Activated CD8-positive, alpha-beta memory T cell treated with anti-CD3 and anti-CD28 coated beads, Interleukin-2, amount 10 ng/mL, durations not matched to agents 7 days and 5 days (primary cell): ENCODE data around the gene GCLM. TPM values are rescaled to one million over a fixed set of nuclear protein-coding genes. Genes with fewer than 3 reads are reported as not detected.

Experiments
- ATAC-seq: fragments of 150-1000 bp; cut with Tn5 transposase; one replicate; pipeline ENCODE4 v1.10.0; 2021; ENCODE audit warnings: moderate library complexity
- CTCF ChIA-PET: fragments of 350-600 bp; sonication (Branson Sonifier 250); formaldehyde crosslinking; loops from one replicate; lab custom pipeline; 2021; ENCODE audit warnings: antibody characterized with exemption; lab: Charles Lee
- DNase-seq: peaks from one replicate; pipeline ENCODE4 v3.0.0-alpha.2; 2020
- H3K27ac Mint-ChIP-seq: one replicate; pipeline ENCODE4 v1.8.0; 2021; ENCODE audit warnings: mild to moderate bottlenecking, mixed read lengths
- H3K27me3 Mint-ChIP-seq: one replicate; pipeline ENCODE4 v1.8.0; 2021; ENCODE audit warnings: mixed read lengths
- H3K36me3 Mint-ChIP-seq: one replicate; pipeline ENCODE4 v1.8.0; 2021; ENCODE audit warnings: mild to moderate bottlenecking, mixed read lengths
- H3K4me1 Mint-ChIP-seq: one replicate; pipeline ENCODE4 v1.8.0; 2021; ENCODE audit warnings: mixed read lengths
- H3K4me3 Mint-ChIP-seq: one replicate; pipeline ENCODE4 v1.8.0; 2021; ENCODE audit warnings: mild to moderate bottlenecking, moderate library complexity, mixed read lengths
- H3K9me3 Mint-ChIP-seq: one replicate; pipeline ENCODE4 v1.8.0; 2022; ENCODE audit warnings: low read depth, mixed read lengths
- microRNA-seq: library from miRNA; unstranded; fragments of <30 nt; microRNA quantifications from one replicate; pipeline ENCODE4 v1.2.0, GENCODE V29; 2022
- total RNA-seq, 2 experiments: library from RNA; stranded (reverse); gene quantifications; one replicate each; pipeline ENCODE4 v1.2.3, GENCODE V29; 2021

The GCLM gene
- total RNA-seq, 2 experiments from 2014 or later, result 24.3 to 25.7 TPM

DNA sequence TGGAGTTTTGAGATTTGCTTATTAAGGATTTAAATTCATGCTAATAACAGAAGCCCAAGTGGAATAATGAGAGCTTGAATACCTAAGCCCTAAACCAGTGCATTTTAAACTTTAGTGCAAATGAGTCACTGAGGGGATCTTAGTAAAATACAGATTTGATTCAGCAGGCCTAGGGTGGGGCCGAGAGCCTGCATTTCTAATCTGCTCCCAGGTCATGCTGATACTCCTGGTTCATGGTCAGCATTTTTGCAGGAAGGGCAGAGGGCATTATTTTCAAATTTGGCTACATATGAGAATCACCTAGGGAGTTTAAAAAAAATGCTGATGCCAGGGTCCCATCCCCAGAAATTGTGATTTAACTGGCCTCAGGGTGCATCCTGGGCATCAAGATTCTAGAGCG lies 69.5 kb downstream of the GCLM start:
- DNase-seq, result no peak
- Mint-ChIP-seq H3K4me3 (no peak overlapping the region), H3K27me3 (no peaks in the 10 kb centered on the region), H3K9me3 (peaks cover 2% of the 10 kb centered on the region), H3K27ac (no peak overlapping the region), H3K36me3 (peaks cover 2% of the 10 kb centered on the region), H3K4me1 (peaks cover 8% of the 10 kb centered on the region)
- ATAC-seq, result no peak
- CTCF ChIA-PET, result interaction anchor here (8.3 kb wide), 1 partner anchor 208 kb away, joined by 143 read pairs; no protein-coding TSS in a partner anchor

DNA sequence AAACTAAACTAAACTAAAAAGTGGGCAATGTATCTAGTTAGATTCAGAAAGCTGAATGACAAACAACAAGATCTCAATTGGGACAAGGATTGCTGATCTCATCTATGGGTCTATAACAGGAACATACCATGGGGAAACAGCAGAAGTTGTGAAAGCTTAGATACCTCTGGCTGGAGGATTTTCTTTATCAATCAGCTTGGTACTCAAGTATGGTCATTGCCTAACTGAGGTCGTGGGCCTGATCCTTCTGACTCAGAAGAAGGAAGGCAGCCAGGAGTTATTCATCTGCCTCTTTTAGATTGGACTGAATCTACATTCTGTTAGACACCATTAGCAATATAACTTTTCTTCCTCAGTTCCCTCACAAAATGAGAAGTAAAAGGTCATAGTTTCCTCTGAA lies 69.9 kb downstream of the GCLM start:
- H3K9me3 Mint-ChIP-seq, result peaks cover 5% of the 10 kb centered on the region
- no peak for ATAC-seq
- no peak overlapping the region for H3K4me3 Mint-ChIP-seq
- no peaks in the 10 kb centered on the region for H3K27me3 Mint-ChIP-seq
- DNase-seq, result peak; percentile 25
- no peak overlapping the region for H3K27ac Mint-ChIP-seq
- peaks cover 6% of the 10 kb centered on the region for H3K4me1 Mint-ChIP-seq
- H3K36me3 Mint-ChIP-seq, result peaks cover 4% of the 10 kb centered on the region
- CTCF ChIA-PET, result interaction anchor here (8.3 kb wide), 1 partner anchor 207 kb away, joined by 143 read pairs; no protein-coding TSS in a partner anchor

GRCh38 chr1:93837961-93838360 lies 71.3 kb downstream of the GCLM start:
- H3K27me3 Mint-ChIP-seq, result no peaks in the 10 kb centered on the region
- peaks cover 6% of the 10 kb centered on the region for H3K36me3 Mint-ChIP-seq
- H3K4me1 Mint-ChIP-seq, result peaks cover 4% of the 10 kb centered on the region
- CTCF ChIA-PET, result no interaction called here
- DNase-seq, result peak; percentile 2
- no peak overlapping the region for H3K4me3 Mint-ChIP-seq
- H3K9me3 Mint-ChIP-seq, result peaks cover 8% of the 10 kb centered on the region
- no peak overlapping the region for H3K27ac Mint-ChIP-seq
- ATAC-seq, result no peak

Small RNAs within 50 kb of the gene (microRNA-seq; reads per million reads assigned to microRNA genes)
- gene MIR760, result 79.6 reads per million, percentile 64 among the genes with 10 or more reads in this experiment

Other genes starting within 250 kb of the GCLM start
- 1 to 10 TPM in 1 of 2 experiments, under 1 TPM in 1; 0.96 to 1.3 TPM for gene BCAR3, start 227.6 kb downstream of the GCLM start, total RNA-seq
- gene DNTTIP2, start 30.2 kb downstream of the GCLM start, total RNA-seq, result 10 to 100 TPM; 60.8 to 74.5 TPM
- gene ABCA4, start 211.7 kb upstream of the GCLM start, total RNA-seq, result not detected